Purkinje cell (primary cell): Measurements from ENCODE around the gene SSPN. TPM values are rescaled to one million over a fixed set of nuclear protein-coding genes. Genes with fewer than 3 reads are reported as not detected.

Experiments used
- polyA plus RNA-seq: library from polyadenylated mRNA; unstranded; fragments of >200 nt; fragmentation: Nextera tagmentation; gene quantifications from 2 replicates; pipeline ENCODE4 v1.2.1, GENCODE V29; 2014

The SSPN gene, protein sequence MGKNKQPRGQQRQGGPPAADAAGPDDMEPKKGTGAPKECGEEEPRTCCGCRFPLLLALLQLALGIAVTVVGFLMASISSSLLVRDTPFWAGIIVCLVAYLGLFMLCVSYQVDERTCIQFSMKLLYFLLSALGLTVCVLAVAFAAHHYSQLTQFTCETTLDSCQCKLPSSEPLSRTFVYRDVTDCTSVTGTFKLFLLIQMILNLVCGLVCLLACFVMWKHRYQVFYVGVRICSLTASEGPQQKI
- 4.0 and 6.6 TPM in 2 replicates for polyA plus RNA-seq

DNA sequence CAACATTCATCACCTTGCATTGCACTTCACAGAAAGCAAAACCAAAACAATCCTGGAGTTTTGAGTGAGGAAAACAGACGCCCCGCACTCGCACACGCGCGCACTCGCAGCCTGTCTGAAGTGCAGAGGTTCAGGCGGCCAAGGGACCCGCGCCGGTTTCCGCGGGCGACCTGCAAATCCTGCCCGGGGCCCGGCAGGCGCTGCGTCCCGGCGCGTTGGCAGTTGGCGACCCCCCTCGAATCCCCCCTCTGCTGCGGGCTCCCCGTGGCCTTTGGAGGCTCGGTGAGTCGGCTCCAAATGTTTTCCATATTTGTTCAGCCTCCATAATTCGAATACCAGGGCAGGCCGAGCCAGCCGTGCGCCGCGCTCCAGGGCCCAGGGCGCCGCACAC, at the start of gene SSPN:
Gene SSPN (plus strand): TSS at position 324 of the 391 bp plus-strand sequence. CDS start 100 bp downstream, outside the sequence.

Other genes starting within 250 kb of the SSPN start
- 34.1 and 38.9 TPM in 2 replicates for gene RASSF8, start 236.9 kb upstream of the SSPN start, polyA plus RNA-seq
- gene BHLHE41, start 70.5 kb upstream of the SSPN start, polyA plus RNA-seq, result 15.1 and 23.3 TPM in 2 replicates